HG03175 (cell line): ENCODE measurements around the gene GFRA1.
"Not testable (repeated sequence)": the region's sequence is repeated elsewhere in the genome, so short reads cannot be mapped to it uniquely, and the experiment has no call there.

Experiments
- ATAC-seq: cut with Tn5 transposase; IDR thresholded peaks from one replicate; pipeline ENCODE4 v1.9.1; 2021; ENCODE audit warnings: mild to moderate bottlenecking, moderate library complexity; ENCODE audit not compliant: unreplicated experiment

Gene GFRA1

DNA sequence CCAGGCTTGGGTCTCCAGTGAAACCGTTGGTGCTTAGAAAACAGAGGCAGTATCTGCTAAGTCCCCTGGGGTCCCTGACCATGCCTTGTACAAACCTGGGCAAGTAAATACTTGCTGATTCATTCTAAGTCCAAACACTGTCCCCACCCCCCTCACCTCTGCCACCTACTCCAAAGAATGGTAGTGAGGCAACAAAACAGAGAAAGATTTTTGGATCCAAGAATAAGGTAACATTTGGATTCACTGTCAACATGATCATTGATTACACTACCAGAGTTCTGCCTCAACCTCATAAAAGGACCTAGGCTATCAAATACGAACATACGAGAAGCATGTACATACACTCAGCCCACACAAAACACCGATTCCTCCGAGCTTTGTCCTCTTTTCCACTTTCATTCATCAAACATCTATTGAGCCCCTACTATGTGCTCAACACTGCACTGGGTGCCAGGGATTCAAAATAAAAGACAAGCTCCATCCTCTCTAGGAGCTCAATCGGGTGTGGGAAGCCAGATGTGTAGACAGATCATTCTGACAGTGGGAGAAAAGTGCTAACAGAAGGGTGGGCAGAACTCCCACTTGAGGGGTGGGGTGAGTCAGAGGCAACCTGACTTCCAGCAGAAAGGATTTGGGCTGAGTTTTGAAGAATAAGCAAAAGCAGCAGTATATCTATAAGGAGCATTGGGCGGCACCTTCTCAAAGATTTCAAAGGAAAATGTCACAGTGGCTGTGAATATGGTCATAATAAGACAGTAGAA lies 71.2 kb downstream of the GFRA1 start:
- ATAC-seq: no peak

DNA sequence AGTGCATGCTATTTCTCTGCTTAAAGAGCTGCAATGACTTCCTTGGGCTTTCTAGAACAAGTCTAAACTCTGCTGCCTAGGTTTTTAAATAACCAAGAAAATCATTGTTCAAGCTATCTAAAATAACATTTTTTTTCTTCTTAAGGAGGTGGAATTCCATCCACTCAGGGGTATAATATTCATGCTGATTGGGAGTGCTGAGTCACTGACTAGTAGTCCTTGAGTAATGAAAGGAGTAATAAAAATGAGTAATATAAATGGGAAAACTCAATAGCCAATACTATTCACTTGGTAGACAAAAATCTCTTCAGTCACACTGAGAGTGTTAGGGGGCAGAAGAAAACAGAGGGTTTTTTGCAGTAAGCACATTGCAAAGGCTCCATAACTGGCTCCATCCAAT lies 72.0 kb downstream of the GFRA1 start:
- no peak for ATAC-seq

DNA sequence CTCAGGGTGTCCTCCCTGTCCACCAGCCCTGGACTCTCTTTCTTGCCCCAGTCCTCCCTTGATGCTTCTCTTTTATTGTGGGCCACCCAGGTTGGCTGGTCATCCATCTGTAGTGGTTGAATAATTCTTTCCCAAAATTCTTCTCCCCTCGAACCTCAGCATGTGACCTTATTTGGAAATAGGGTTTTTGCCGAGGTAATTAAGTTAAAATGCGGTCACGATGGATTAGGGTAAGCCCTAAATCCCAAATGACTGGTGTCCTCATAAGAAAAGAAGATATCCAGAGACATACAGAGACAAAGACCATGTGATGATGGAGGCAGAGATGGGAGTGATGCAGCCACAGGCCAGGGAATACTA lies 74.3 kb downstream of the GFRA1 start:
- ATAC-seq: no peak

DNA sequence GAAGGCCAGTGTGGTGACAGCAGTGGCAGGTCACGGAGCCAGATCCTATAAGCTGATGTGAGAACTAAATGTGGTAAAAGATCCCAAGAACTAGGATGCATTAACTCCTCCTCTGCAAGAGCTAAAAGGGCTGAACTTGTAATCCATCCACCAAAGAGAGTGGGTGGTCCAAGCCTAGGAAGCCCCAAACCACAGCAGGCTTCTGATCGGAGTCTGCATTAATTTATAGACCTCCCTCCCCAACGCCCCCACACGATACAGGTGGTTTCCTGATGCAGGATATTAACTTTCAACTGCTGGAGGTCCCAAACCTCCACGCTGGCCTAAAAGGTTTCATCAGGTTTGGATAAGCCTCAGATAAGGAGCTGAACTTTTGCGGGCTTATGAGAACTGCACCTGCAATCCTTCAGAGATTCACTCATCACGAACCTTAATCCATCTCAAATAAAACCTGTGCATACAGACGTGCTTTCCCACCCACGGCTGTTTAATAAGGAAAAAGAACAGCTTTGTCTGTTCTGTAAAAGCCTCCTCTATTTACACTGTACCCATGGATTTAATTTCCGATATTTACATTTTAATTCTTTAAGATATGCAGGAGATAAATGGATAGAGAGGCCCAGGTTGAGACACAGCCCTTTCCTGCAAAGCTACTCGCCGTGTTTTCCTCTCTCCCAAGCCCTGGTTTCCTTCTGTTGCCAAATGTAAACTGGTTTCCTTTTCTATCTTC lies 74.9 kb downstream of the GFRA1 start:
- ATAC-seq: no peak

DNA sequence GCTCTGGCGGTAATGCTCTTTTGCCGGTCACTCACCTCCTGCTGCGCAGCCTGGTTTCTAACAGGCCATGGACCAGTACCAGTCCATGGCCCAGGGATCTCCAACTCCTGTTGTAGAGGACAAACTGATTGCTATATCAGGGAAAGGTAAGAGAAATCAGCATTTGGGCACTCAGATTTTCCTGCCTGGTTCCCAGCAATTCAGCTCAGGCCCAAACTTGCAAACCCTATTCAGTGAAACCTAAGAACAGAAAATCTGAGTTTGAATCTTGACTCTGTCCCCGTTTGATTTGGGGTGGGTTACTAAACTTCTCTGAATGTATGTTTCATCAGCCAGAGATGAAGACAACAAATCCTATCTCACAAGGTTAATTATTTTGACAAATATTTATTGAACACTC lies 77.4 kb downstream of the GFRA1 start:
- no peak for ATAC-seq

DNA sequence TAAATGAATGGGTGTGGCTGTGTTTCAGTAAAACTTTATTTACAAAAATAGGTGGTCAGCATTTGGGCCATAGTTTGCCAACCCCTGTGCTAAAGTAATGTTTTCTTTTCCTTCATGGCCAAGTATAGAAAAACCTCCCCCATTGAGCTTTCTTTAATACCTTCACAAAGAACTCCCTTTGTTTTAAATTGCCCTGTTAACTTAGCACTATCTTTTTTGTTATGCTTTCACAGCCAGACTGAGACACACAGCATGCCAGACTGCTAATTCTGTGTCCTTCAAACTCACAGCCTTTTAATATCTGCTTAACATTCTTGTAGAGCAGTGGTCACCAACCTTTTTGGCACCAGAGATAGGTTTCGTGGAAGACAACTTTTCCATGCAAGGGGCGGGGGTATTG lies 78.0 kb downstream of the GFRA1 start:
- no peak for ATAC-seq

DNA sequence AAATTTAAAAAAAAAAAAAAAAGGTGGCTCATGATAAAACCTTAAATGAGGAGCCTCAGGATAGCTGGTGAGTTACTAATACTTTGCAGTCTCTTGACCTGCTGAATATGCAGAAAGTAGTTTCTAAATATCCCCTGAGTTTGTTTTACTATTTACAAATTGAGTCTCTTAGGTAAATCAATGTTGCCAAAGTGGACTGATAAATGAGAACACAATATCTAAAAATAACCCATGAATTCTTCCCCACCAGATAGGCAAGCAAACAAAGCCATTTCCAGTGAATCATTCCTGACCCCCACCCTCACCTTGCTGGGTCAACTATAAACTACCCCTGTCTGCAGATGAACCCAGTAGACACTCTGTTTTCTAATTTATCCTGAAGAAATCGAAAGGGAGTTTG lies 78.9 kb downstream of the GFRA1 start:
- no peak for ATAC-seq

DNA sequence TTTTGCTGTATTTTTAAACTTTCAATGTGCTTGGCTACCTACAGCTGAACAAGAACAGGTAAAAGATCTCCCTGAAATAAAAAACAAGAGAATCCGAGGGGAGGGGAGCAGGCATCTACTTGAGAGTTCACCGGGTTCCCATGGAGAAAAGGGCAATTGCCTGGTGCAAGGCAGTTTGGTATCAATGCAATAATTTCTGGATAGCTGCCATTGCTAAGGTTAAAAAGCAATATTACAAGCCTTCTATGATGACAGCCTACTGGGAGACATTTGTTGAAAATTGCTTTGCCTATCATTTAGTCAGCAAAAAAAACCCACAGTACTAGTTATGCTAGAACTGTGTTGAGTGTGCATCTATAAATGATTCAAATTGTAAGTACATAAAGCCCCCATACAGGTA lies 82.1 kb downstream of the GFRA1 start:
- no peak for ATAC-seq

DNA sequence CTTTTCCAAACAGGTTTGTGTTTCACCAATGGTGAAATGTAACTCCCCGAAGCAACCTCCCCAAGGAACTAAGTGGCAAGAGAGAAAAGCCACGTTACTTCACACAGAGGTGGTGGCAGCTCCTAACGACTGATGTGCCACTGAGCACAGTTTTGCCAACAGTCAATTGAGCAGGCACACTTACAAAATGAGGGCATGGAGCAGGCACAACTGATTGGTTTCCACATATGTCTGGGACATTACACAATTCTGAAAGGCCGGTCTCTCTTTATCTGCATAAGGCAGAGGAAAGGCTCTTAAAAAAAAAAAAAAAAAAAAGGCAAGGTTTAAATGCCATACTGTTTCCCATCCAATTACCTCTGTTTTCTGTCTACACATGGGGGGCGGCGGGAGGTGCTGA lies 86.7 kb downstream of the GFRA1 start:
- ATAC-seq: no peak

DNA sequence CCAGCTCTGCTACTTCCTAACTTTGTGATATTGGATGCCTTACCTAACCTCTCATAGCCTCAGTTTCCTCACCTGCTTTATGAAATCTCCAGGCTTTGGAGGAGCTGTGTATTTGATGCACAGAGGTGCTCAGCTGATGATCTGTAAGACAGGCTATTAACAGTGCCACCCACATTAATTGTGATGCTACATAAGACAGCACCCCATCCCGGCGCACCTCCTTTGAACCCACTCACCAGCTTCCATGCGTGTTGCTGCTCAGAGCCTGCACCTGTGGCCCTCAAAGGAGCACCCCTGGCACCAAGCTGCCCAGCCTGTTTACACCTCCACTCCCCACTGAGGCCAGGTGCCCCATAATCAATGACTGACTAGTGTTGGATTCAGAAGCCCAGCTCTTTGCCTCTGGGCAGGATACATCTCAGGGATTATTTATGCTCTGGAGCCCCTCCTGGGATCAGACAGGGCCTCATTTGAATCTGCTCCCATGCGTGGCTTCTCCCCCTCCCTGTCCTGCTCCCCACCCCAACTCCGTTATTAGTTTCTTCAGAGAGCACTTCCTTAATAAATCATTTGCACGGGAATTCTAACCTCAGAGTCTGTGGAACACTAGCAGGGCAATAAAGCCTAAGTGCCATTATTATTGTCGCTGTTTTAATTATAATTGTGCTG lies 87.7 kb downstream of the GFRA1 start:
- ATAC-seq: no peak

DNA sequence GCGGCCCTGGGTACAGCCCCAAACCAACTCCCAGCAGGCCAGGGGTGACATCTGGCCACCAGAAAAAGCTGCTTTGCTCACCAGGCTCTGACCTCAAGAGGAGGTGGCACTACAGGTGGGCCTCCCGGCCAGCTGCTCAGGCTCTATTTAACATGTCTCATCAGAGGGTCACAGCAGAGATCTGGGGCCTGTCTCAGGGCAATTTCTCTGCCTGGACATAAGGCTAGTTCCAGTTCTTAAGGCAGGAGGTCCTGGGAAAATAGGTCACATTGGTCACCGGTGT lies 88.6 kb downstream of the GFRA1 start:
- ATAC-seq: no peak

DNA sequence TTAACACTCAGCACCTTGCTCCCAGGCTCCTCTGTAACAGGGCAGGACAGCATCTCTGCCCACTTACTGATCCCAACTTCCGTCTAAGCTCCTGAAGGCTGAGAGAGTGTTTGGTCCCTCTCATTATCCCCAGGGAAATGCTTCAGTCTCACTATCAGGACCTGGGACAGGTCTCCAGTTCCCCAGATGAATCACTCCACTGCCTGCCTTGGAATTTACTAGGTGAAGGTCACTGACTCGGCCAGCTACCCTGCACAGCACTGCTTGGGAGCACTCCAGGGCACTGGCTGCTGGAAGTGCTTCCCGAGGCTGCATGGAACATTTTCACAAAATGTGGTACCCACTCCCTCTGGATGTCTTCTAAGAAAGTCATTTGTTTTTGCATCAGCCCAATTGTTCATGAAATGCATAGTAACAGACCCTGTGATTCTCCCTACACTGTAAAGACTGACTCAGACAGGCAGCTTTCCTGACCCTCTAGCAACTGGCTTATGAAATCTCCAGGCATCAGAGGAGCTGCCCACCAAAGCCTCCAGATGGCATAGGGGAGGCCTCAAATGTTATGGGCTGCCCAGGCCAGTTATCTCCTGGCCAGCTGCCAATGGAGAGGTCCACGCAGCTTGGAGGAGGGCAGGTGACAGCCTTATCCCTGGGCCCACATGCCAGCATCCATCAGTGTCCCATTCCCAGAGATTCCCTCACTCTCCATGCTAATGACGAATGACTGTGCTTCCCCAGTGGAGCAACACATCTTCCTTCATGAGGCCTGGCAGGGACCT lies 89.1 kb downstream of the GFRA1 start:
- no peak for ATAC-seq

DNA sequence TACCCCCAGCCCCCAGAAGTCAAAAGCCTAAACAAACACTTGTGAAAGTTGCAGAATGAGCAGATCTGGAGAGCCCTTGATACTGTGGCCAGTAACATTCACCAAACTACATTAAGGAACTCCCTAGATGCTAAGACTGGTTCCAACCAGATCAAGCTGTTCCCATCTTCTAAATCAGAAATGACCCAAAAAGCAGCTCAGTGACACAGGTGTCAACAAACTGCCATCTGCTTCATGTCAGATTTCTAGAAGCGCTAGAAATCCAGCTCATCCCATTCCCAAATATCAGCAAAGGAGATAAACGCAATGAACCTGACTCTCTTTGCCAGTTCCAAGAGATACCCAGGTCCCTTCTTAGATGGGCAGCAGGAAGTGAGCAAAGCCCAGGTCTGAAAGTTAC lies 90.6 kb downstream of the GFRA1 start:
- no peak for ATAC-seq

DNA sequence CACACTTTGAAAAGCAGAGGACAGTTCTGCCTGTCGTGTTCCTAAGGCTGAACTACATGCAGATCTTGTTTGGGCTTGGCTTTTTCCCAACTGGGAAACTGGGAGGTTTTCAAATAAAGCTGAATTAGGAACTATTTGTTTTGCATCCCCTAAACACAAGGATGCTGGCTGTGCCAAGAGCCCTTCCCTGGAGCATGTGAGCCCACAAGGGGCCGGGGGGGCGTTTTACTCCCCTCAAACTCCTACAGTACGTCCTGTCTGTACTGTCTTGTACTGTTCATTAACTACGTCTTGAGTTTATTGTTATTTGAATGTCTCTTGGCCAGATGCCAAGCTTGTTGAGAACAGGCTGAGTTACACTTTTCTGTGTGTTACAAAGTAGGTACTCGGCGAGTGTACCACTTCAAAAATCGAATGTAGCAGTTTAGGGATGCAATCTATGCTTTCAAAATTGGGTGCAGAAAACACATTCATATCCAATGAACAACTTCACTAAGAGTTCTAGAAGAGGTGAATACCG lies 94.9 kb downstream of the GFRA1 start:
- no peak for ATAC-seq

DNA sequence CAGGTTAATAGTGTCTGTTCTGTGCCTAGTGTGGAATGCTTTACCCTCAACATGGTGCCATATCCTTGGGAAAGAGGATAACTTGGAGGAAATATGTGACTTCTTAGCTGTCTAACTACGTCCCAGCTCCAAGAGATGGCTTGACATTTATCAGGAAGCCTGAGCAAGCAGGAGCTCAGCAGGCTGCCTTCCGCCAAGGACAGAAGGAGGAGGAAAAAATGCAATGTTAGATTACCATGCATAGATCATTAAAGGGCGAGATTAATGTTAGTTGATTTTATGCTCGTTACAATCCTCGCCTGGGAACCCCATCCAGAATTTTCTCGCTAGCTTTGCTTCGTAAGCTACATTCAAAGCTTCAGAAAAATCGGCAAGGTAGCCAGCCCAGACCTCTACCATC lies 97.8 kb downstream of the GFRA1 start:
- no peak for ATAC-seq

DNA sequence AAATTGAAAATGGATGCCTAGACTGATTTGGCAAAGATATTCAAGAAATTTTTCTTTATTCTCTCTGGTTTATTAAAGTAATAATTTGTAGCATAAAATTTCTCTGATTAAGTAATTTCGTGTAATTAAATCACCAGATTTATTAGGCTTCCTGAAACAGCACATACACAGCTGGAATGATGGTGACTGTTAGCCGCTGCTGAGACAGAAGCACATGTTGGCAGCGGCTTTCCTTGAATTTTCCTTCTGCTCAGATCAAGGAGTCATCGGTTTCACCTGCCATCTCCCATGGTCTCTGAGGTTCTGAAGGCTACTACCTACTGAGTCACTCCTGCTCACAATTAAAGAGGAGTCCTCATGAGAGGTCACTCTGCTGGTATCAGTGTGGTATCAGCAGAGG lies 101.5 kb downstream of the GFRA1 start:
- ATAC-seq: no peak

DNA sequence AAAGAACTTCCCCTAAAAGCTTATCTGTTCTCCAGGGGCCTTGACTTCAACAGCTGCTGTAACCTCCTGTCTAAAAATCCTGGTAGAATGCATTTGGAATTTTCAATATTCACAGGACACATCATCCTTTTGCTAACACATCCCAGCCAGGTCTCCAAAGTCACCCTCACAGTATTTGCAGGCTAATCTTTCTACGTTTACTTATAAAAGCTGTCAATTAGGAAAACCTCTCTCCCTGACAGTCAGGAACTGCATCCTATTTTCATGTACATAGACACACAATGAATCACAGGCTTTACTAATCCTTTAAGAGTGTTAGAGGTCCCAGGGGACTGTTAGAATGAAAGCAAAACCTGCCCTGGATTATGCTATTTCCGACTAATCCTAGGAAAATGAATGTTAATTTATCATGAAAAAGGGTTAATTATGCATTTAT lies 102.2 kb downstream of the GFRA1 start:
- no peak for ATAC-seq

DNA sequence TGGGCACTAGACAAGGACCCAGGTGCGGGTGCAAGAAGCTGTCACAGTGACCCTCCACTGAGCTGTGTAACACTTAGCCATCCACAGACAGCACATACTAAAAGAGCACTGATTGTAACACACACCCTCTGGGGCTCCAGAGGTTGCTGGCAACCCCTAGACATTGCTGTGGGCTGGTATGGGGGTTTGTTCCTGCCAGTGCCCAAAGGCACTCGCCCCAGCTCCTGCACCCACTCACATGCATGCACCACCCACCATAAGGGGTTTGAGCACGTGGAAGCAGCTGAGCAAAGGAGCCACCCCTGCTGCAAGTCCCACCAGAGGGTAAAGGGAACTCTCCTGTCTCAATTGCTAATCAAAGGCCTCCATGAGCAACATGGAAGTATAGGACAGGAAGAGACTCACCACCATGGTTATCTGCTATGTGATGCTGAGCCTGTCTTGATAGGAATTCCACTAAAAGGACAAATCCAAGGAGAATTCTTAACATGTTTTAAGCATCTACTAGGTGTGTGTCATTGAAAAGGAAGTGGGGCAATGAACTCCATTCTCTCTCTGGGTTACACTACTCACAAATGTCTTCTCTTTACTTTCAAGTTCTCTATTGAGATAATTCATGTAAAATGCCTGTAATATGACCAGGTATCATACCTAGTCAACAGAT lies 103.1 kb downstream of the GFRA1 start:
- no peak for ATAC-seq

DNA sequence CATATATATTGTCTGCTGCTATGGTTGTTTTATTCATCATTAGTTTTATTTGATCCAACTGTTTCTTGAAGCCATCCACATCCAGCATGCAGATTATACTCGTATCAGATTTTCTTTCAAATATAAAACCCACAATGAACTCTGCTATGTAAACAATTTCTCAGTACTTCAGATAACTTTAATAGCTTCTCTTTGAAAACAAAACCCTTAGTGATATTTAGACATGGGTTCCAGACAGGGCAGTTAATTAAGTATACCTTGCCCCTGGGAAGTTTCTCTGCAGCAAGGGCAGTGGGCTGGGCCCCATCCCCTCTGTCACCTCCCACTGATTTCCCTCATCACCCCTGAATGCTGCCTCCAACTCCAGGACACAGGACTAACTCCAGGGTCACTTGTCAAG lies 104.3 kb downstream of the GFRA1 start:
- ATAC-seq: no peak

DNA sequence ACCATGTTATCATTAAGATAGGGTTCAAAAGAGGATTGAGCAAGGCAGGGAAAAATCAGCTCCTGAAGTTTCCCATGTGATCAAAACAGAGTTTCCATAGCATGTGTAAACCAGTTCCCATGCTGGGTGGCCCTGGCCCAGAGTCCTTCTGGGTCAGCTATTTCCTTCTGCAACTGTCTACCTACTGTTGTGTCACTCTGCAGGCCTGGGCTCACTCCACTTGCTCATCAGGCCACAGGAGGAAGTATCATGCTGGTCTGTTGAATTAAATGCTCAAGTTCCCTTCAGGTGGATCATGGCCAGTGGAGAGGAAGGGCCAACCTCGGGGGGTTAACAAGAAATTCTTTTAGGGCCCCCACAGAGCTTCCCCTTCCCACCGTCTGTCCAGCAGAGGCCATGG lies 104.7 kb downstream of the GFRA1 start:
- ATAC-seq: no peak

DNA sequence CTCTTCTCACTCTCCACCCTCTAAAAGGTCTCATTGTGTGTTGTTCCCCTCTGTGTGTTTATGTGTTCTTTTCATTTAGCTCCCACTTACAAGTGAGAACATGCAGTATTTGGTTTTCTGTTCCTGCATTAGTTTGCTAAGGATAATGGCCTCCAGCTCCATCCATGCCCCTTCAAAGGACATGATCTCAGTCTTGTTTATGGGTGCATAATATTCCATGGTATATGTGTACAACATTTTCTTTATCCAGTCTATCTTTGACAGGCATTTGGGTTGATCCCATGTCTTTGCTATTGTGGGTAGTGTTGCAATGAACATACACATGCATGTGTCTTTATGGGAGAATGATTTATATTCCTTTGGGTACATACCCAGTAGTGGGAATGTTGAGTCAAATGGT lies 107.1 kb downstream of the GFRA1 start:
- not testable (repeated sequence) for ATAC-seq
